Suppressor macrophage treated with lipopolysaccharide for 4 hours (primary cell): Measurements from ENCODE around the gene HSPA4L.

ENCODE experiments used
- DNase-seq: peaks from one replicate; pipeline ENCODE4 v3.0.0-alpha.2; 2020

Gene HSPA4L

GRCh38 chr4:127782275-127783025 lies at the start of gene HSPA4L:
TSS of gene HSPA4L (plus strand) at chr4:127782322. CDS start at chr4:127782551, 229 bp downstream.
- DNase-seq, result peak; percentile 59

- DNase-seq, result peak; percentile 66
These were observed 49.3 kb upstream of the HSPA4L start for GRCh38 chr4:127732623-127733328.

- no peak for DNase-seq
These were observed 47.1 kb upstream of the HSPA4L start for GRCh38 chr4:127734976-127735375.

GRCh38 chr4:127737295-127737694 lies 44.8 kb upstream of the HSPA4L start:
- DNase-seq, result no peak

GRCh38 chr4:127741247-127741646 lies 40.9 kb upstream of the HSPA4L start:
- DNase-seq, result no peak

GRCh38 chr4:127747883-127748282 lies 34.2 kb upstream of the HSPA4L start:
- DNase-seq, result no peak

- DNase-seq, result peak; percentile 8
These were observed 33.2 kb upstream of the HSPA4L start for GRCh38 chr4:127748957-127749356.

- no peak for DNase-seq
These were observed 25.2 kb upstream of the HSPA4L start for GRCh38 chr4:127756906-127757305.

GRCh38 chr4:127759228-127759820 lies 22.8 kb upstream of the HSPA4L start:
- DNase-seq, result no peak

GRCh38 chr4:127759893-127760292 lies 22.2 kb upstream of the HSPA4L start:
- no peak for DNase-seq

- no peak for DNase-seq
These were observed 10.4 kb upstream of the HSPA4L start for GRCh38 chr4:127771535-127772275.

- DNase-seq, result no peak
These were observed 9.1 kb upstream of the HSPA4L start for GRCh38 chr4:127772769-127773671.

- DNase-seq, result no peak
These were observed 6.3 kb upstream of the HSPA4L start for GRCh38 chr4:127775843-127776242.

- DNase-seq, result no peak
These were observed 5.5 kb upstream of the HSPA4L start for GRCh38 chr4:127776620-127777019.

GRCh38 chr4:127777487-127777886 lies 4.6 kb upstream of the HSPA4L start:
- DNase-seq, result no peak

GRCh38 chr4:127778102-127778501 lies 4.0 kb upstream of the HSPA4L start:
- DNase-seq, result no peak

GRCh38 chr4:127780598-127780997 lies 1.5 kb upstream of the HSPA4L start:
- no peak for DNase-seq

- no peak for DNase-seq
These were observed 660 bp upstream of the HSPA4L start for GRCh38 chr4:127781300-127782024.

GRCh38 chr4:127782025-127782274 lies 172 bp upstream of the HSPA4L start:
- DNase-seq, result peak; percentile 89

GRCh38 chr4:127783026-127783769 lies 1.1 kb downstream of the HSPA4L start:
- no peak for DNase-seq
